ENCODE data around the gene L3HYPDH. TPM values are rescaled to one million over a fixed set of nuclear protein-coding genes. Genes with fewer than 3 reads are reported as not detected.
"Not testable (repeated sequence)": the region's sequence is repeated elsewhere in the genome, so short reads cannot be mapped to it uniquely, and the experiment has no call there.

Gene L3HYPDH
- total RNA-seq, 2 experiments from 2014 or later, result 15.6 to 17.4 TPM

GRCh38 chr14:59465316-59466135, 18.7 kb downstream of the L3HYPDH start, which contains the start of gene GPR135:
Gene GPR135 (minus strand): TSS chr14:59465380. CDS start chr14:59465226, 154 bp downstream.
- peak within 1 kb of the TSS; percentile 79 for H3K4me3 Mint-ChIP-seq
- peaks cover 1% of the 10 kb centered on the region for H3K27me3 Mint-ChIP-seq
- H3K36me3 Mint-ChIP-seq (ENCODE audit: low read depth), result no peaks in the 10 kb centered on the region
- no peak for DNase-seq
- no peak within 1 kb of the TSS for H3K27ac Mint-ChIP-seq
- ChIA-PET POLR2A (interaction anchor here (0.6 to 2.2 kb wide), 5 partner anchors 9 to 18 kb away, joined by 3 to 15 read pairs (median 4); partner anchors contain the start of genes JKAMP and L3HYPDH), CTCF (interaction anchor here (0.6 to 2.6 kb wide), 4 partner anchors 19 to 1992 kb away, joined by 3 to 7 read pairs (median 3); partner anchors contain the start of genes CCDC175, JKAMP and L3HYPDH)
- H3K9me3 Mint-ChIP-seq, result no peaks in the 10 kb centered on the region
- H3K4me1 Mint-ChIP-seq, result peaks cover 12% of the 10 kb centered on the region

GRCh38 chr14:59464486-59465315, 19.5 kb downstream of the L3HYPDH start:
- Mint-ChIP-seq H3K4me3 (peak overlapping the region; percentile 79), H3K9me3 (no peaks in the 10 kb centered on the region), H3K27ac (no peak overlapping the region), H3K36me3 (ENCODE audit: low read depth) (no peaks in the 10 kb centered on the region), H3K27me3 (peaks cover 1% of the 10 kb centered on the region), H3K4me1 (peaks cover 12% of the 10 kb centered on the region)
- ChIA-PET CTCF (interaction anchor here (0.6 to 2.6 kb wide), 5 partner anchors 20 to 1992 kb away, joined by 3 to 7 read pairs (median 3); partner anchors contain the start of genes CCDC175, JKAMP and L3HYPDH), POLR2A (interaction anchor here (0.6 to 2.2 kb wide), 5 partner anchors 10 to 19 kb away, joined by 3 to 15 read pairs (median 4); partner anchors contain the start of genes JKAMP and L3HYPDH)
- peak; percentile 60 for DNase-seq

GRCh38 chr14:59463787-59464485, 20.3 kb downstream of the L3HYPDH start:
- ChIA-PET POLR2A (interaction anchor here (1.4 to 2.2 kb wide), 4 partner anchors 11 to 20 kb away, joined by 4 to 15 read pairs (median 9); partner anchors contain the start of genes JKAMP and L3HYPDH), CTCF (interaction anchor here (0.9 to 2.6 kb wide), 4 partner anchors 20 to 113 kb away, joined by 3 to 7 read pairs (median 3); partner anchors contain the start of genes CCDC175, JKAMP and L3HYPDH)

GRCh38 chr14:59461891-59462290, 22.3 kb downstream of the L3HYPDH start:
- Mint-ChIP-seq H3K27ac (no peak overlapping the region), H3K36me3 (ENCODE audit: low read depth) (no peaks in the 10 kb centered on the region), H3K4me3 (no peak overlapping the region), H3K9me3 (no peaks in the 10 kb centered on the region), H3K27me3 (peaks cover 1% of the 10 kb centered on the region), H3K4me1 (peaks cover 12% of the 10 kb centered on the region)
- CTCF ChIA-PET, result no interaction called here
- no peak for DNase-seq
- POLR2A ChIA-PET, result interaction anchor here (1.9 kb wide), 1 partner anchor 22 kb away, joined by 9 read pairs; the partner anchor contains the start of genes JKAMP and L3HYPDH

More at GRCh38 chr14:59463787-59464485, 20.3 kb downstream of the L3HYPDH start:
- H3K4me1 Mint-ChIP-seq, result peaks cover 12% of the 10 kb centered on the region
- peak overlapping the region; percentile 33 for H3K27ac Mint-ChIP-seq
- no peaks in the 10 kb centered on the region for H3K36me3 Mint-ChIP-seq (ENCODE audit: low read depth)
- peaks cover 1% of the 10 kb centered on the region for H3K27me3 Mint-ChIP-seq
- H3K9me3 Mint-ChIP-seq, result no peaks in the 10 kb centered on the region
- H3K4me3 Mint-ChIP-seq, result peak overlapping the region; percentile 79
- peak; percentile 30 for DNase-seq

- Mint-ChIP-seq H3K4me1 (peaks cover 9% of the 10 kb centered on the region), H3K9me3 (no peaks in the 10 kb centered on the region), H3K27ac (no peak overlapping the region), H3K27me3 (peaks cover 1% of the 10 kb centered on the region), H3K4me3 (no peak overlapping the region), H3K36me3 (ENCODE audit: low read depth) (no peaks in the 10 kb centered on the region)
- DNase-seq, result no peak
- ChIA-PET POLR2A (no interaction called here), CTCF (no interaction called here)
Observed at GRCh38 chr14:59460378-59460777, 23.8 kb downstream of the L3HYPDH start.

GRCh38 chr14:59458486-59458885, 25.7 kb downstream of the L3HYPDH start:
- Mint-ChIP-seq H3K9me3 (no peaks in the 10 kb centered on the region), H3K27ac (no peak overlapping the region), H3K27me3 (no peaks in the 10 kb centered on the region), H3K4me1 (peaks cover 2% of the 10 kb centered on the region), H3K36me3 (ENCODE audit: low read depth) (no peaks in the 10 kb centered on the region), H3K4me3 (no peak overlapping the region)
- ChIA-PET POLR2A (interaction anchor here (0.9 to 1.3 kb wide), 2 partner anchors 18 to 26 kb away, joined by 3 read pairs; partner anchors contain the start of genes JKAMP and L3HYPDH), CTCF (interaction anchor here (1.4 kb wide), 1 partner anchor 119 kb away, joined by 3 read pairs; no protein-coding TSS in a partner anchor)
- DNase-seq, result no peak

- Mint-ChIP-seq H3K9me3 (no peaks in the 10 kb centered on the region), H3K27ac (no peak overlapping the region), H3K36me3 (ENCODE audit: low read depth) (no peaks in the 10 kb centered on the region), H3K4me1 (no peaks in the 10 kb centered on the region), H3K27me3 (no peaks in the 10 kb centered on the region), H3K4me3 (no peak overlapping the region)
- POLR2A ChIA-PET, result no interaction called here
- DNase-seq, result no peak
- CTCF ChIA-PET, result interaction anchor here (2.3 kb wide), 1 partner anchor 12 kb away, joined by 5 read pairs; no protein-coding TSS in a partner anchor
Observed at GRCh38 chr14:59455411-59455810, 28.8 kb downstream of the L3HYPDH start.

- H3K4me1 Mint-ChIP-seq, result no peaks in the 10 kb centered on the region
- POLR2A ChIA-PET, result no interaction called here
- no peaks in the 10 kb centered on the region for H3K9me3 Mint-ChIP-seq
- no peak overlapping the region for H3K27ac Mint-ChIP-seq
- DNase-seq, result no peak
- H3K27me3 Mint-ChIP-seq, result no peaks in the 10 kb centered on the region
- no peaks in the 10 kb centered on the region for H3K36me3 Mint-ChIP-seq (ENCODE audit: low read depth)
- CTCF ChIA-PET, result interaction anchor here (2.3 kb wide), 1 partner anchor 10 kb away, joined by 5 read pairs; no protein-coding TSS in a partner anchor
- no peak overlapping the region for H3K4me3 Mint-ChIP-seq
Observed at GRCh38 chr14:59454139-59454538, 30.1 kb downstream of the L3HYPDH start.

GRCh38 chr14:59451849-59452248, 32.4 kb downstream of the L3HYPDH start:
- no peak overlapping the region for H3K27ac Mint-ChIP-seq
- ChIA-PET CTCF (interaction anchor here (1.2 kb wide), 1 partner anchor 323 kb away, joined by 3 read pairs; no protein-coding TSS in a partner anchor), POLR2A (no interaction called here)

GRCh38 chr14:59450716-59451115, 33.5 kb downstream of the L3HYPDH start:
- CTCF ChIA-PET, result no interaction called here
- Mint-ChIP-seq H3K27me3 (no peaks in the 10 kb centered on the region), H3K27ac (no peak overlapping the region), H3K4me3 (no peak overlapping the region), H3K4me1 (no peaks in the 10 kb centered on the region), H3K9me3 (no peaks in the 10 kb centered on the region), H3K36me3 (ENCODE audit: low read depth) (no peaks in the 10 kb centered on the region)
- POLR2A ChIA-PET, result no interaction called here
- no peak for DNase-seq

More at GRCh38 chr14:59451849-59452248, 32.4 kb downstream of the L3HYPDH start:
- Mint-ChIP-seq H3K9me3 (no peaks in the 10 kb centered on the region), H3K27me3 (no peaks in the 10 kb centered on the region), H3K4me3 (no peak overlapping the region), H3K4me1 (no peaks in the 10 kb centered on the region), H3K36me3 (ENCODE audit: low read depth) (no peaks in the 10 kb centered on the region)
- no peak for DNase-seq

- H3K27ac Mint-ChIP-seq; POLR2A ChIA-PET; DNase-seq; H3K4me3 Mint-ChIP-seq; H3K36me3 Mint-ChIP-seq (ENCODE audit: low read depth); H3K27me3 Mint-ChIP-seq; CTCF ChIA-PET; H3K9me3 Mint-ChIP-seq; H3K4me1 Mint-ChIP-seq: not testable (repeated sequence)
Observed at GRCh38 chr14:59448673-59449072, 35.5 kb downstream of the L3HYPDH start.
